Ascending aorta (tissue), 2 donors: ENCODE measurements around the gene LAMA2. TPM values are rescaled to one million over a fixed set of nuclear protein-coding genes. Genes with fewer than 3 reads are reported as not detected.

Experiments
- DNase-seq, 2 donors: peaks; one replicate each; pipeline ENCODE4 v3.0.0-alpha.2; 2019; ENCODE audit warnings: low spot score in 2 of 2
- H3K27ac ChIP-seq, 2 donors: fragments of 200-600 bp; sonication (generic); one replicate each; pipeline ENCODE4 v1.5.1; 2016 to 2017; ENCODE audit warnings: mild to moderate bottlenecking in 1 of 2
- H3K27me3 ChIP-seq: fragments of 200-600 bp; sonication (generic); one replicate; pipeline ENCODE4 v1.5.1; 2017
- H3K36me3 ChIP-seq, 2 donors: fragments of 200-600 bp; sonication (generic); one replicate each; pipeline ENCODE4 v1.5.1; 2016
- H3K4me1 ChIP-seq, 2 donors: fragments of 200-600 bp; sonication (generic); one replicate each; pipeline ENCODE4 v1.5.1; 2016 to 2017; ENCODE audit warnings: mild to moderate bottlenecking in 1 of 2
- H3K4me3 ChIP-seq, 2 donors: fragments of 200-600 bp; sonication (generic); one replicate each; pipeline ENCODE4 v1.5.1; 2016 to 2017; ENCODE audit warnings: mild to moderate bottlenecking in 1 of 2
- H3K9me3 ChIP-seq, 2 donors: fragments of 200-600 bp; sonication (generic); one replicate each; pipeline ENCODE4 v1.5.1; 2016
- intact Hi-C: fragments of 100-400 bp; cut with DNase I; formaldehyde crosslinking; loops from one replicate; pipeline ENCODE4 v1.15.1; 2023
- total RNA-seq: library from RNA; depleted of rRNA; stranded (reverse); fragments of >200 nt; gene quantifications from one replicate; pipeline ENCODE4 v1.1.0, GENCODE V29; 2016
- TF ChIP-seq, protein P1 (sequence below), 3 experiments: fragments of 200-600 bp in 2 of 3; fragments of 450-650 bp in 1 of 3; sonication (generic) in 2 of 3; IDR thresholded peaks; one replicate each; pipeline ENCODE4 v1.5.1; 2016 to 2019; ENCODE audit warnings: antibody characterized with exemption in 3 of 3, mild to moderate bottlenecking in 1 of 3, moderate library complexity in 1 of 3

Gene LAMA2
- total RNA-seq, 1 donor from 2014 or later: 45.2 TPM

DNA sequence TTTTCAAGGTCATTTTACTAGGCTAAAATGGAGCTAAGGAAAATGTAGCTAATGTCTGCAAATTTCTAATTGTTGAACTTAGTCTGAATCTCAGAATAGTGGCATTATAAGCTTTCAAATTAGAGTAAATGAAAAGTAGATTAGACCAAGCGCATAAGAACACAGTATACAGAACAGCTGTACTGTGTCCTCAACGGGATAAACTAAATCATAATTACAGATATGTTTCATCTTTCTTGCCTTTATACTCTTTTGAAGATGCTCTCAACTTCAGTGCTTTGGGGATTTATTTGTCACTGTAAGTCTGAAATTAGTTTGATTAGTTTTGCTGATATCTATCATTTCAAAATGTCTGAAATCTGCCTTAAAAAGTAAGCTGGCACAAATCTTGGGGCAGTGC lies 305.4 kb downstream of the LAMA2 start:
- no peaks in the 10 kb centered on the region for H3K36me3 ChIP-seq
- H3K27me3 ChIP-seq: no peaks in the 10 kb centered on the region
- TF ChIP-seq, protein P1, sequence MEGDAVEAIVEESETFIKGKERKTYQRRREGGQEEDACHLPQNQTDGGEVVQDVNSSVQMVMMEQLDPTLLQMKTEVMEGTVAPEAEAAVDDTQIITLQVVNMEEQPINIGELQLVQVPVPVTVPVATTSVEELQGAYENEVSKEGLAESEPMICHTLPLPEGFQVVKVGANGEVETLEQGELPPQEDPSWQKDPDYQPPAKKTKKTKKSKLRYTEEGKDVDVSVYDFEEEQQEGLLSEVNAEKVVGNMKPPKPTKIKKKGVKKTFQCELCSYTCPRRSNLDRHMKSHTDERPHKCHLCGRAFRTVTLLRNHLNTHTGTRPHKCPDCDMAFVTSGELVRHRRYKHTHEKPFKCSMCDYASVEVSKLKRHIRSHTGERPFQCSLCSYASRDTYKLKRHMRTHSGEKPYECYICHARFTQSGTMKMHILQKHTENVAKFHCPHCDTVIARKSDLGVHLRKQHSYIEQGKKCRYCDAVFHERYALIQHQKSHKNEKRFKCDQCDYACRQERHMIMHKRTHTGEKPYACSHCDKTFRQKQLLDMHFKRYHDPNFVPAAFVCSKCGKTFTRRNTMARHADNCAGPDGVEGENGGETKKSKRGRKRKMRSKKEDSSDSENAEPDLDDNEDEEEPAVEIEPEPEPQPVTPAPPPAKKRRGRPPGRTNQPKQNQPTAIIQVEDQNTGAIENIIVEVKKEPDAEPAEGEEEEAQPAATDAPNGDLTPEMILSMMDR (IDR thresholded peaks at IDR 0.05): no peak
- H3K4me3 ChIP-seq: no peak overlapping the region
- DNase-seq: no peak
- intact Hi-C loops: no loop called here
- H3K9me3 ChIP-seq: no peaks in the 10 kb centered on the region
- H3K4me1 ChIP-seq: no peaks in the 10 kb centered on the region
- no peak overlapping the region for H3K27ac ChIP-seq

GRCh38 chr6:129188795-129189194 lies 305.9 kb downstream of the LAMA2 start:
- Histone ChIP-seq H3K36me3 (no peaks in the 10 kb centered on the region), H3K4me3 (no peak overlapping the region), H3K4me1 (no peaks in the 10 kb centered on the region), H3K27me3 (no peaks in the 10 kb centered on the region), H3K27ac (no peak overlapping the region), H3K9me3 (no peaks in the 10 kb centered on the region)
- TF ChIP-seq, protein P1 (IDR thresholded peaks at IDR 0.05): no peak
- intact Hi-C loops: no loop called here
- DNase-seq: no peak

GRCh38 chr6:129189266-129189665 lies 306.3 kb downstream of the LAMA2 start:
- Histone ChIP-seq H3K27me3 (no peaks in the 10 kb centered on the region), H3K36me3 (no peaks in the 10 kb centered on the region), H3K27ac (no peak overlapping the region), H3K9me3 (no peaks in the 10 kb centered on the region), H3K4me3 (no peak overlapping the region), H3K4me1 (no peaks in the 10 kb centered on the region)
- no peak for DNase-seq
- intact Hi-C loops: no loop called here
- TF ChIP-seq, protein P1 (IDR thresholded peaks at IDR 0.05): no peak

DNA sequence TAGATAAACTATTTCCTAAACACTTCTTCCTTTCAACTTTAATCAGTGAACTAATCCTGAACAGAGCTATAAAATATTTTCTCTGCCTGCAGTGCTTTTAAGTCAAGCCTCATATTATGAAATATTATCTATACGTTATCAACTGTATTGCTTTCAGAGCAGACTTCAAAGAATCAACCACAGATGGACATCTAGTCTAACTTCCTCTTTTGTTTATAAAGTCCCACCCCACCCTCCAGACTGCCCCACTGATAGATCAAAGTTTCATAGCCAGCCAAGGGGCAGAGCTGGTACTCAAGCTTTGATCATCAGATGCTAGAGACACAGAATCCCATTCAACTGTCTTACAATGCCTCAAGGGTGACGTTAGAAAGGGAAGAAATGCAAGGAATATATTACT lies 308.3 kb downstream of the LAMA2 start:
- Histone ChIP-seq H3K4me3 (no peak overlapping the region), H3K4me1 (no peaks in the 10 kb centered on the region), H3K36me3 (no peaks in the 10 kb centered on the region), H3K9me3 (no peaks in the 10 kb centered on the region), H3K27me3 (no peaks in the 10 kb centered on the region), H3K27ac (no peak overlapping the region)
- intact Hi-C loops: no loop called here
- DNase-seq: no peak
- TF ChIP-seq, protein P1 (IDR thresholded peaks at IDR 0.05): no peak

DNA sequence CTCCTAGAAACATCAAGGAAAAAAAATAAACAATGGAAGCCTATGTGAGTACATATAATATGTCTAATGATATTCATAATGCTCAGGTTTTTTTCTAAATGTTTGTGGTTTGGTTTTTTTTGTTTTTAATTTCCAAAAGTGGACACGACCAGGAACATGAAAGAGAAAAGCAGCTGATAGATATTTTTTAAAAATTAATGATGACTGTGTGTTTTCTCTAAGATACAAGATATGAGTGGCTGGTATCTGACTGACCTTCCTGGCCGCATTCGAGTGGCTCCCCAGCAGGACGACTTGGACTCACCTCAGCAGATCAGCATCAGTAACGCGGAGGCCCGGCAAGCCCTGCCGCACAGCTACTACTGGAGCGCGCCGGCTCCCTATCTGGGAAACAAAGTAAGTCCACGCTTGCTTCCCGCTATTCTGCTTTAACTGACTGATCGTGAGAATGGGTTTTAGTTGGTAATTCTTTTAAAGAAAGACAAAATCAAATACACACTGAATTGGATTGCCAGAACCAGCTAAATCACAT lies 309.6 kb downstream of the LAMA2 start:
- Histone ChIP-seq H3K27me3 (no peaks in the 10 kb centered on the region), H3K9me3 (no peaks in the 10 kb centered on the region), H3K4me3 (no peak overlapping the region), H3K27ac (no peak overlapping the region), H3K36me3 (no peaks in the 10 kb centered on the region), H3K4me1 (no peaks in the 10 kb centered on the region)
- no peak for DNase-seq
- intact Hi-C loops: no loop called here
- TF ChIP-seq, protein P1 (IDR thresholded peaks at IDR 0.05): no peak
